Measurements from ENCODE around the gene LRRFIP1. TPM values are rescaled to one million over a fixed set of nuclear protein-coding genes. Genes with fewer than 3 reads are reported as not detected.

The LRRFIP1 gene
- total and polyA plus RNA-seq, 2 donors (not counting 1 experiment from before 2014, with no cell fraction given) = 42.0 to 139 TPM

- H3K9me3 ChIP-seq (ENCODE audit: control extremely low read depth in 1 of 3, control insufficient read depth in 2 of 3, insufficient read depth in 1 of 3, low read length in 2 of 3) = peaks cover 0 to 11% (median 0%) of the 10 kb centered on the region in 3 donors
- intact Hi-C loops (cut with micrococcal nuclease) = loop anchor here (5.0 kb wide), 1 partner anchor 34 kb away; no protein-coding TSS in a partner anchor
- 77% methylated on average over 15 of the region's 17 CpGs for WGBS (ENCODE audit: insufficient coverage)
- CTCF ChIA-PET = interaction anchor here (0.6 to 5.3 kb wide), 4 partner anchors 29 to 1955 kb away, joined by 3 to 72 read pairs (median 4); no protein-coding TSS in a partner anchor
- H4K20me1 ChIP-seq (ENCODE audit: control insufficient read depth, insufficient read depth, low read length, poor library complexity, severe bottlenecking) = peaks cover 90% of the 10 kb centered on the region
- TF ChIP-seq, protein P1, sequence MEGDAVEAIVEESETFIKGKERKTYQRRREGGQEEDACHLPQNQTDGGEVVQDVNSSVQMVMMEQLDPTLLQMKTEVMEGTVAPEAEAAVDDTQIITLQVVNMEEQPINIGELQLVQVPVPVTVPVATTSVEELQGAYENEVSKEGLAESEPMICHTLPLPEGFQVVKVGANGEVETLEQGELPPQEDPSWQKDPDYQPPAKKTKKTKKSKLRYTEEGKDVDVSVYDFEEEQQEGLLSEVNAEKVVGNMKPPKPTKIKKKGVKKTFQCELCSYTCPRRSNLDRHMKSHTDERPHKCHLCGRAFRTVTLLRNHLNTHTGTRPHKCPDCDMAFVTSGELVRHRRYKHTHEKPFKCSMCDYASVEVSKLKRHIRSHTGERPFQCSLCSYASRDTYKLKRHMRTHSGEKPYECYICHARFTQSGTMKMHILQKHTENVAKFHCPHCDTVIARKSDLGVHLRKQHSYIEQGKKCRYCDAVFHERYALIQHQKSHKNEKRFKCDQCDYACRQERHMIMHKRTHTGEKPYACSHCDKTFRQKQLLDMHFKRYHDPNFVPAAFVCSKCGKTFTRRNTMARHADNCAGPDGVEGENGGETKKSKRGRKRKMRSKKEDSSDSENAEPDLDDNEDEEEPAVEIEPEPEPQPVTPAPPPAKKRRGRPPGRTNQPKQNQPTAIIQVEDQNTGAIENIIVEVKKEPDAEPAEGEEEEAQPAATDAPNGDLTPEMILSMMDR (IDR thresholded peaks at IDR 0.05) = no peak
- TF ChIP-seq EZH2 (IDR thresholded peaks at IDR 0.05; ENCODE audit: borderline replicate concordance, insufficient read depth, low read depth, low read length, poor library complexity, severe bottlenecking) = no peak
- Mint-ChIP-seq H3K9me3 (ENCODE audit: insufficient read depth) (no peaks in the 10 kb centered on the region), H3K27me3 (no peaks in the 10 kb centered on the region), H3K27ac (peak overlapping the region; percentile 57), H3K4me3 (peak overlapping the region; percentile 52), H3K4me1 (peaks cover 94% of the 10 kb centered on the region)
- no peak overlapping the region for H3K4me3 ChIP-seq (ENCODE audit: control extremely low read depth in 1 of 5, extremely low read depth in 1 of 5, insufficient read depth in 1 of 5, low read depth in 2 of 5, low read length in 4 of 5)
- H3K27ac ChIP-seq (ENCODE audit: low read length in 2 of 2) = peak overlapping the region; percentile 36 to 64
- ATAC-seq (ENCODE audit: low read depth) (no peak), DNase-seq (no peak)
- H3K79me2 ChIP-seq (ENCODE audit: control insufficient read depth, insufficient read depth, low read length) = peaks cover 100% of the 10 kb centered on the region
- no peak overlapping the region for H2AFZ ChIP-seq (ENCODE audit: insufficient read depth, low read depth, low read length, poor library complexity, severe bottlenecking)
- peak overlapping the region; percentile 78 for H3K4me2 ChIP-seq (replicated peaks; ENCODE audit: low read depth, low read length, poor library complexity, severe bottlenecking)
- POLR2A ChIA-PET = interaction anchor here (1.4 to 1.5 kb wide), 2 partner anchors 26 to 28 kb away, joined by 4 to 7 read pairs; no protein-coding TSS in a partner anchor
- no peak overlapping the region for H3K9ac ChIP-seq (ENCODE audit: low read length)
- H3K36me3 ChIP-seq (replicated peaks in 1 of 2; ENCODE audit: control extremely low read depth in 1 of 2, control insufficient read depth in 1 of 2, extremely low read depth in 1 of 2, insufficient read depth in 2 of 2, low read length in 1 of 2) = peaks cover 0 to 13% of the 10 kb centered on the region in 2 experiments
- peaks cover 81 to 94% of the 10 kb centered on the region in 2 donors for H3K4me1 ChIP-seq (ENCODE audit: control insufficient read depth in 2 of 2, insufficient read depth in 2 of 2, low read length in 2 of 2)
- no peaks in the 10 kb centered on the region for H3K27me3 ChIP-seq (replicated peaks in 1 of 4; ENCODE audit: control extremely low read depth in 1 of 4, control insufficient read depth in 3 of 4, insufficient read depth in 4 of 4, low read length in 3 of 4)
Observed at GRCh38 chr2:237701033-237701858, 73.9 kb downstream of the LRRFIP1 start.
